HCT116 (cell line): ENCODE results near the gene SH3GL1.

Experiments
- CBX3 ChIP-seq: IDR thresholded peaks from 2 replicates; pipeline ENCODE4 v1.6.1; 2012; ENCODE audit warnings: low read depth
- CTCF ChIP-seq, 3 experiments: fragments of 200-600 bp in 1 of 3; sonication (generic) in 1 of 3; IDR thresholded peaks in 2 of 3; conservative IDR thresholded peaks in 1 of 3; 2 replicates each; pipeline ENCODE4 v1.5.1; 2012 to 2017; ENCODE audit warnings: low read depth in 2 of 3, low read length in 2 of 3, antibody characterized with exemption in 1 of 3, borderline replicate concordance in 1 of 3, control low read depth in 1 of 3, mild to moderate bottlenecking in 1 of 3, mixed read lengths in 1 of 3, mixed run types in 1 of 3, moderate library complexity in 1 of 3; ENCODE audit not compliant: insufficient read depth in 1 of 3
- EZH2 ChIP-seq: fragments of 200-600 bp; sonication (generic); IDR thresholded peaks from 2 replicates; pipeline ENCODE4 v1.6.1; 2017; ENCODE audit warnings: antibody characterized with exemption, mixed run types
- POLR2A ChIP-seq: IDR thresholded peaks from 2 replicates; pipeline ENCODE4 v1.7.0; 2011; ENCODE audit warnings: borderline replicate concordance; ENCODE audit not compliant: insufficient read depth, insufficient read length; ENCODE audit errors: extremely low read depth
- POLR2AphosphoS5 ChIP-seq: IDR thresholded peaks from 2 replicates; pipeline ENCODE4 v1.6.1; 2011; ENCODE audit warnings: mild to moderate bottlenecking, low read depth, low read length, moderate library complexity
- RAD21 ChIP-seq: IDR thresholded peaks from 2 replicates; pipeline ENCODE4 v1.6.1; 2012; ENCODE audit warnings: low read depth, mild to moderate bottlenecking
- SIN3A ChIP-seq: IDR thresholded peaks from 2 replicates; pipeline ENCODE4 v1.6.1; 2012; ENCODE audit warnings: low read depth
- YY1 ChIP-seq: IDR thresholded peaks from 2 replicates; pipeline ENCODE4 v1.6.1; 2011; ENCODE audit warnings: low read length, low read depth, moderate library complexity, mild to moderate bottlenecking; ENCODE audit not compliant: insufficient replicate concordance; ENCODE audit errors: extremely low read depth
- ZNF274 ChIP-seq: fragments of 200-500 bp; sonication (Bioruptor generic); IDR thresholded peaks from 2 replicates; pipeline ENCODE4 v1.6.1; 2014; ENCODE audit warnings: mild to moderate bottlenecking, low read depth, low read length, inconsistent platforms
- TF ChIP-seq, protein P1 (sequence below): IDR thresholded peaks from 2 replicates; pipeline ENCODE4 v1.6.1; 2012
- TF ChIP-seq, protein P2 (sequence below): IDR thresholded peaks from 2 replicates; pipeline ENCODE4 v1.6.1; 2012; ENCODE audit warnings: low read depth
- TF ChIP-seq, protein P3 (sequence below): IDR thresholded peaks from 2 replicates; pipeline ENCODE4 v1.6.1; 2011; ENCODE audit warnings: mild to moderate bottlenecking, low read length, moderate library complexity; ENCODE audit not compliant: insufficient replicate concordance; ENCODE audit errors: extremely low read depth

DNA sequence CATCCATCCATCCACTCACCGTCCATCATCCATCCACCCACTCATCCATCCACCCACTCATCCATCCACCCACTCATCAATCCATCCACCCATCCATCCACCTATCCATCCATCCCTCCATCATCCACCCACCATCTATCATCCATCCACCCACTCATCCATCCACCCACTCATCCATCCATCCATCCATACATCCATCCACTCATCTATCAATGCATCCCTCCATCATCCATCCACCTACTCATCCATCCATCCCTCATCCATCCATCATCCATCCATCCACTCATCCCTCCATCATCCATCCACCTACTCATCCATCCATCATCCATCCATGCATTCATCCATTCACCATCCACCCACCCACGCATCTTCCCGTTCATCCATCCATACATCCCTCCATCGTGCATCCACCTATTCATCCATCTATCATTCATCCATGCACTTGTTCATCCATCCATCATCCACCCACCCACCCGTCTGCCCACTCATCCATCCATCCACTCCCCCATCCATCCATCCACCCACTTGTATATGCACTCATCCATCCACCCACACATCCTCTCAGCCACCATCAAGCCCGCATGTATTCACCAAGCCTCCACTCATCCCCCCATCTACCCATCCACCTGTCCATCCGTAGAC, 65.3 kb downstream of the SH3GL1 start:
- TF ChIP-seq, protein P1, sequence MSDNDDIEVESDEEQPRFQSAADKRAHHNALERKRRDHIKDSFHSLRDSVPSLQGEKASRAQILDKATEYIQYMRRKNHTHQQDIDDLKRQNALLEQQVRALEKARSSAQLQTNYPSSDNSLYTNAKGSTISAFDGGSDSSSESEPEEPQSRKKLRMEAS, result no peak
- TF ChIP-seq CTCF (IDR thresholded peaks at IDR 0.05 in 2 of 3, conservative IDR thresholded peaks at IDR 0.05 in 1 of 3; ENCODE audit: borderline replicate concordance in 1 of 3, insufficient read depth in 1 of 3, low read depth in 2 of 3, low read length in 2 of 3), result no peak
- TF ChIP-seq, protein P2, sequence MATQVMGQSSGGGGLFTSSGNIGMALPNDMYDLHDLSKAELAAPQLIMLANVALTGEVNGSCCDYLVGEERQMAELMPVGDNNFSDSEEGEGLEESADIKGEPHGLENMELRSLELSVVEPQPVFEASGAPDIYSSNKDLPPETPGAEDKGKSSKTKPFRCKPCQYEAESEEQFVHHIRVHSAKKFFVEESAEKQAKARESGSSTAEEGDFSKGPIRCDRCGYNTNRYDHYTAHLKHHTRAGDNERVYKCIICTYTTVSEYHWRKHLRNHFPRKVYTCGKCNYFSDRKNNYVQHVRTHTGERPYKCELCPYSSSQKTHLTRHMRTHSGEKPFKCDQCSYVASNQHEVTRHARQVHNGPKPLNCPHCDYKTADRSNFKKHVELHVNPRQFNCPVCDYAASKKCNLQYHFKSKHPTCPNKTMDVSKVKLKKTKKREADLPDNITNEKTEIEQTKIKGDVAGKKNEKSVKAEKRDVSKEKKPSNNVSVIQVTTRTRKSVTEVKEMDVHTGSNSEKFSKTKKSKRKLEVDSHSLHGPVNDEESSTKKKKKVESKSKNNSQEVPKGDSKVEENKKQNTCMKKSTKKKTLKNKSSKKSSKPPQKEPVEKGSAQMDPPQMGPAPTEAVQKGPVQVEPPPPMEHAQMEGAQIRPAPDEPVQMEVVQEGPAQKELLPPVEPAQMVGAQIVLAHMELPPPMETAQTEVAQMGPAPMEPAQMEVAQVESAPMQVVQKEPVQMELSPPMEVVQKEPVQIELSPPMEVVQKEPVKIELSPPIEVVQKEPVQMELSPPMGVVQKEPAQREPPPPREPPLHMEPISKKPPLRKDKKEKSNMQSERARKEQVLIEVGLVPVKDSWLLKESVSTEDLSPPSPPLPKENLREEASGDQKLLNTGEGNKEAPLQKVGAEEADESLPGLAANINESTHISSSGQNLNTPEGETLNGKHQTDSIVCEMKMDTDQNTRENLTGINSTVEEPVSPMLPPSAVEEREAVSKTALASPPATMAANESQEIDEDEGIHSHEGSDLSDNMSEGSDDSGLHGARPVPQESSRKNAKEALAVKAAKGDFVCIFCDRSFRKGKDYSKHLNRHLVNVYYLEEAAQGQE, result no peak
- TF ChIP-seq CBX3, result no peak
- TF ChIP-seq ZNF274, result no peak
- TF ChIP-seq RAD21, result no peak
- no peak for TF ChIP-seq POLR2A
- TF ChIP-seq EZH2, result no peak
- no peak for TF ChIP-seq SIN3A
- no peak for TF ChIP-seq POLR2AphosphoS5
- TF ChIP-seq, protein P3, sequence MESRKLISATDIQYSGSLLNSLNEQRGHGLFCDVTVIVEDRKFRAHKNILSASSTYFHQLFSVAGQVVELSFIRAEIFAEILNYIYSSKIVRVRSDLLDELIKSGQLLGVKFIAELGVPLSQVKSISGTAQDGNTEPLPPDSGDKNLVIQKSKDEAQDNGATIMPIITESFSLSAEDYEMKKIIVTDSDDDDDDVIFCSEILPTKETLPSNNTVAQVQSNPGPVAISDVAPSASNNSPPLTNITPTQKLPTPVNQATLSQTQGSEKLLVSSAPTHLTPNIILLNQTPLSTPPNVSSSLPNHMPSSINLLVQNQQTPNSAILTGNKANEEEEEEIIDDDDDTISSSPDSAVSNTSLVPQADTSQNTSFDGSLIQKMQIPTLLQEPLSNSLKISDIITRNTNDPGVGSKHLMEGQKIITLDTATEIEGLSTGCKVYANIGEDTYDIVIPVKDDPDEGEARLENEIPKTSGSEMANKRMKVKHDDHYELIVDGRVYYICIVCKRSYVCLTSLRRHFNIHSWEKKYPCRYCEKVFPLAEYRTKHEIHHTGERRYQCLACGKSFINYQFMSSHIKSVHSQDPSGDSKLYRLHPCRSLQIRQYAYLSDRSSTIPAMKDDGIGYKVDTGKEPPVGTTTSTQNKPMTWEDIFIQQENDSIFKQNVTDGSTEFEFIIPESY, result no peak
- no peak for TF ChIP-seq YY1
